ENCODE measurements around the gene IRF1. TPM values are rescaled to one million over a fixed set of nuclear protein-coding genes. Genes with fewer than 3 reads are reported as not detected.

IRF1 gene
- total RNA-seq, 1 experiment from 2014 or later, result 36.1 TPM

GRCh38 chr5:132474881-132475496 lies 15.6 kb downstream of the IRF1 start:
- DNase-seq (ENCODE audit: low read depth), result no peak

GRCh38 chr5:132474131-132474723 lies 16.3 kb downstream of the IRF1 start:
- DNase-seq (ENCODE audit: low read depth), result no peak

- DNase-seq (ENCODE audit: low read depth), result no peak
Measured at GRCh38 chr5:132473668-132474067, 16.9 kb downstream of the IRF1 start.

GRCh38 chr5:132473019-132473531 lies 17.5 kb downstream of the IRF1 start:
- DNase-seq (ENCODE audit: low read depth), result no peak

GRCh38 chr5:132472431-132472830 lies 18.1 kb downstream of the IRF1 start:
- DNase-seq (ENCODE audit: low read depth), result no peak

- DNase-seq (ENCODE audit: low read depth), result peak; percentile 88
Measured at GRCh38 chr5:132471944-132472343, 18.6 kb downstream of the IRF1 start.

GRCh38 chr5:132471151-132471907 lies 19.2 kb downstream of the IRF1 start:
- DNase-seq (ENCODE audit: low read depth), result no peak

- no peak for DNase-seq (ENCODE audit: low read depth)
Measured at GRCh38 chr5:132470596-132470995, 20.0 kb downstream of the IRF1 start.

- no peak for DNase-seq (ENCODE audit: low read depth)
Measured at GRCh38 chr5:132470010-132470392, 20.6 kb downstream of the IRF1 start.

- no peak for DNase-seq (ENCODE audit: low read depth)
Measured at GRCh38 chr5:132469380-132470009, 21.1 kb downstream of the IRF1 start.

- no peak for DNase-seq (ENCODE audit: low read depth)
Measured at GRCh38 chr5:132468656-132469379, 21.8 kb downstream of the IRF1 start.

GRCh38 chr5:132467287-132467984 lies 23.1 kb downstream of the IRF1 start:
- peak; percentile 57 for DNase-seq (ENCODE audit: low read depth)

GRCh38 chr5:132466433-132467286 lies 23.9 kb downstream of the IRF1 start:
- peak; percentile 88 for DNase-seq (ENCODE audit: low read depth)

- DNase-seq (ENCODE audit: low read depth), result no peak
Measured at GRCh38 chr5:132465059-132465707, 25.4 kb downstream of the IRF1 start.

- DNase-seq (ENCODE audit: low read depth), result peak; percentile 72
Measured at GRCh38 chr5:132464156-132464939, 26.2 kb downstream of the IRF1 start.

- DNase-seq (ENCODE audit: low read depth), result no peak
Measured at GRCh38 chr5:132463811-132464155, 26.8 kb downstream of the IRF1 start.

- no peak for DNase-seq (ENCODE audit: low read depth)
Measured at GRCh38 chr5:132462856-132463745, 27.5 kb downstream of the IRF1 start.

- DNase-seq (ENCODE audit: low read depth), result no peak
Measured at GRCh38 chr5:132462333-132462732, 28.2 kb downstream of the IRF1 start.

Data from M059J (cell line).